NCI-H2107 treated with DMSO at 0.1 percent for 48 hours (cell line): ENCODE data around the gene ZNF679.
A peak's percentile ranks its signal among the peaks of the same experiment; 100 is the strongest.
"Not testable (repeated sequence)": the region's sequence is repeated elsewhere in the genome, so short reads cannot be mapped to it uniquely, and the experiment has no call there.

Experiments
- DNase-seq: peaks from one replicate; lab custom pipeline; 2025; ENCODE audit not compliant: unreplicated experiment; lab: John Stamatoyannopoulos, UW

The ZNF679 gene

DNA sequence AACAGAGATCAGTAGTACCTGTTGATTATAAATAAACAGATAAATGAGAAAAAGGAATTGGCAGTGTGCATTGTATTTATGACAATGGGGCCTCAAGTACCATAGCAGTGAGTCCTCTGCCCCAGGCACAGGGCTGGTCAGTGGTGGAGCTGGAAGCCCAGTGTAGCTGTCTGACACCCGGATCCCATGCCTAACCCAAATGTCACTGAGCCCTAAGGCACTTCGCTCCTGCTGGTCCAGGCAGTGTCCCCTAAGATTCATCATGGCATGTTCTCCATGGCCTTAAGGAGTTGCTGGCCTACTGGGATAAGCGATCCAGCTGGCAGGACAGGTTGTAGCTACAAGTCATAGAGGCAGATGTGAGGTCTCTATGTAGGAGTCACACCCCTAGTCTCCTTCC is 82.2 kb downstream of the ZNF679 start:
- DNase-seq = no peak

DNA sequence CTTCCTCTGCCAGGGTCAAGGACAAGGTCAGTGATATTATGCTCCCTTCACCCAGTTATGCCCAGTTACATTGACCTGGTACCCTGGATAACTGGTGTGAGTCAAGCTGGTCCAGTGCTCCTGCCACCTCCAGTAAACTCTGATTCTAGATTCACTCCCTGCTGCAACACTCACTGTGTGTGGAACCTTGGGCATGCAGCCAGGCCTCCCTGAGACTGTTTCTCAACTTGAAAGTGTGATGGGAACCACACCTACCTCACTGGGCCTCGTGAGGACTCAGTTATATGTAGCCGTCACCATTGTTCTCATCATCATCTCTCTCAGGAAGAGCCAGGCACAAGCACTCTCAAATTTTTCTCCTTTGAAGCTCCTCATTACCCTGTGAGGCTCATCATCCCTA is 84.6 kb downstream of the ZNF679 start:
- no peak for DNase-seq

DNA sequence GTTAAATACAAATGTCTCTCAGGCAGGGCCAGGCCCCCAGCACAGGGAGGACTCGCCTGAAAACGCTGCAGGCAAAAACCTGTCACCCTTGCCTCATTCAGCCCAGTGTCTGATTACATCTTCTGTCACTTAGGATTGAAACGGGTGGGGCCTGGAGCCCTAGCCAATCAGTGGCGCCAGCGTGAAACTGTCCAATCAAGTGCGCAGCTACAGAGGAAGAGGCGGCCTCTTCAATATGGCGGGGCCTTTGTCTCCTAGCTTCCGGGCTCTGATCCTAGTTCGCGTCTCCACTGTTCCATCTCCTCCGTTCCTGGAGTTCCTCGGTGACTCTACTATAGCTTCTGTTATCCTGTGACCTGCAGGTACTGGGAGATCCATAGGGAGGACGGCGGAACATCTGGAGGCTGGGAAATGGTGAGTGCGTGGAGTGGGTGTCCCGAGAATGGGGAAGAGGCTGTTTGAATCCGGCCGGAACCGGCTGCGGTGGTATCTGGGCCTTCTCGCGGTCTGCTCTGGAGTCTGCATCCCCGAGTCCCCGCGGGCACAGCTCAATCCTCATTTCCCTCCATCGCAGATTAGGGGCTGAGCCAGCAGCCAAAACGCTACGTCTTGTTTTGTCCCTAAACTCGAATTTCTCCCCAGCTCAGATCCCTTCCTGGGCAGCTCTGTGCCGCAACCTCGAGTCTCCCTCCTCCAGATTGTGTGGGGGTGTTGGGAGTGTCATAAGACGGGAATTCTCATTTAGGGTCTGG is 85.6 kb downstream of the ZNF679 start, which contains the start of gene ZNF736:
TSS of gene ZNF736 (plus strand) at position 222 of the 752 bp plus-strand sequence. CDS start at position 412, 190 bp downstream.
- peak; percentile 96 for DNase-seq

DNA sequence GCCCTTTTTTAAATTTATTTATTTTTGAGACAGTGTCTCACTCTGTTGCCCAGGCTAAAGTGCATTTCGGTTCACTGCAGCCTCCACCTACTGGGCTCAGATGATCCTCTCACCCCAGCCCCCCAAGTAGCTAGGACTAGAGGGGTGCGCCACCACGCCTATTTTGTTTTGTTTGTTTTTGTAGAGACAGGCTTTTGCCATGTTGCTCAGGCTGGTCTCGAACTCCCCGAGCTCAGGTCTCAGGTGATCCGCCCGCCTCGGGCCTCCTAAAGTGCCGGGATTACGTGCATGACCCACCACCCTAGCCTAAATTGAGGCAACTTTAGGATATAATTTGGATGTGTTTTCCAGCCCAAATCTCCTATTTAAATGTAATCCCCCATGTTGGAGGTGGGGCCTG is 86.3 kb downstream of the ZNF679 start:
- no peak for DNase-seq

DNA sequence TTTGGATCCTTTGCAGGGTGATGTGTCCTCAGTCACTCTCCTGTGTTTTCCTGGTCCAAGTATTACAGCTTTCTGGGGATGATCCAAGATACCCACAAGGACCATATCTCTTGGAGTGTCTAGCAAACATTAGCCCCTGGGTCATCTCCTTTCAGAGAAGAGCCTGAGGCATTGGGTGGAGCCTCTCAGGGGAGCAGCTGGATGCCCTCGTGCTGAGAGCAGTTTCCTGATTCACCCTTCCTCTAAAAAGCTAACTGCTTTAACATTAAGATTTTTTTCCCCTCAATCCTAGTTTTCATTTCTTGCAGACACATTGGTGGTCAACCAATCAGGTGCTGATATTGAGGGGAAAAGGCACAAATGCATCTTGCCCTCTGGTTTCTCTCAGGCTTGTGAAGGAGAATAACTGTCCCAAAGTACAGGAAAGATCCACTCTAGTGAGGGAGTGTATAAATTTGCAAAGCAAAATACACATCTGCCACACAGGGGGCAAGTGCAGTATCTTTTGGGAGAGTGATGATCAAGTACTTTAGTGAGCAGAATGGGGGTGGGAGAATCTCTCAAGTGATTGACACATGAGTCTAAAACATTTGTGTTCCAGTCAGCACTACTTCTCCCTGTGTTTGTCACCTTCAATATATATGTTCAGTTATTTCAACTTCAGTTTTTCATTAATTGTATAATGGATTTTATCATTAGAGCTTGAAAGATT is 87.9 kb downstream of the ZNF679 start:
- DNase-seq = not testable (repeated sequence)
